ENCODE data around the gene RSPH6A.
A peak's percentile ranks its signal among the peaks of the same experiment; 100 is the strongest.

Gene RSPH6A

DNA sequence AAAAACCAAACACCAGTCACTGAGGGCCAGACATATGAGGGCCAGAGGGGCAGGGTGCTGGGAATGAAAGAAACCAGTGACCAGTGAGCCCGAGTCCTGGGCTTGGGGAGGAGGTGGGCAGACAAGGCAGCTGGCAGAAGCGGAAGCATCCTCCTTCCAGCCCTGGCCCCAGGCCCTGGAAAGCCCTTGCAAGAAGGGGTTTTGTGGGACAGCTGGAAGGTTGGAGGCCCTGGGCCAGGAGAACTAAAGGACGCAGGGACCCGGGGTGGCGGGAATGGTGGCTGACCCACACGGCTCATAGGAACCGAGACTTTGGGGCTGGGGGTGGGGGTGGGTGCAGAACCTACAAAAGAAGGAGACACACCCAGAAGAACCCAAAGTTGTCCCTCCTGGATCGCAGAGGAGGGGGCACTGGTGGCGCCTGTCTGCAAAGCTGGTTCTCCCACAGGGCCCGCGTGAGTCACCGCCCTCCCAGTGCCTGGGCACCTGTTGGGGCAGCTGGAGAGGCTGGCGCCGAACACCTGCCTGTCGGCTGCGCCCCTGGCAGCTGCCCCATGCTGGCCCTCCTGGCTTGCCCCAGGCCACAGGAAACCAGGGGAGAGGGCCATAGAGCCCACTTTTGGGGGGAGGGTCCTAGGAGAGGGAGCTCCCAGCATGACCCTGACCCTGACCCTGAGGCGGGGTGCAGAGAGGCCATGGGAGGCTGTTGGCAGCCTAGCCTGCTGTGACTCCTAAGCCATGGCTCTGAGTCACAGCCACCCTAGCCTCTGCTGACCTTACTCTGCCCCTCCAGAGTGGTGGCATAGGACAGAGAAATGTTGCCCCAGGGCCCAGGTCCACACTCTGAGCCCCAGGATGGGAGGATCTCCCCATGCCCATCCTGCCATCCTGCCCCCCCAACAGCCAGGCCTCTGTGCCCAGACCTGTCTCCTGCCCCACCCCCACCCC lies 33.6 kb downstream of the RSPH6A start:
- H3K4me3 ChIP-seq (ENCODE audit: low read length): no peak overlapping the region
- H3K4me1 ChIP-seq (ENCODE audit: control insufficient read depth, insufficient read depth, low read length): peaks cover 40% of the 10 kb centered on the region
- H3K36me3 ChIP-seq (ENCODE audit: control insufficient read depth, insufficient read depth, low read length): peaks cover 16% of the 10 kb centered on the region
- H3K9ac ChIP-seq (ENCODE audit: low read length): peak overlapping the region; percentile 34
- H3K9me3 ChIP-seq (ENCODE audit: control insufficient read depth, low read length): no peaks in the 10 kb centered on the region
- peaks cover 14% of the 10 kb centered on the region for H3K27me3 ChIP-seq (ENCODE audit: control insufficient read depth, insufficient read depth, low read length)

DNA sequence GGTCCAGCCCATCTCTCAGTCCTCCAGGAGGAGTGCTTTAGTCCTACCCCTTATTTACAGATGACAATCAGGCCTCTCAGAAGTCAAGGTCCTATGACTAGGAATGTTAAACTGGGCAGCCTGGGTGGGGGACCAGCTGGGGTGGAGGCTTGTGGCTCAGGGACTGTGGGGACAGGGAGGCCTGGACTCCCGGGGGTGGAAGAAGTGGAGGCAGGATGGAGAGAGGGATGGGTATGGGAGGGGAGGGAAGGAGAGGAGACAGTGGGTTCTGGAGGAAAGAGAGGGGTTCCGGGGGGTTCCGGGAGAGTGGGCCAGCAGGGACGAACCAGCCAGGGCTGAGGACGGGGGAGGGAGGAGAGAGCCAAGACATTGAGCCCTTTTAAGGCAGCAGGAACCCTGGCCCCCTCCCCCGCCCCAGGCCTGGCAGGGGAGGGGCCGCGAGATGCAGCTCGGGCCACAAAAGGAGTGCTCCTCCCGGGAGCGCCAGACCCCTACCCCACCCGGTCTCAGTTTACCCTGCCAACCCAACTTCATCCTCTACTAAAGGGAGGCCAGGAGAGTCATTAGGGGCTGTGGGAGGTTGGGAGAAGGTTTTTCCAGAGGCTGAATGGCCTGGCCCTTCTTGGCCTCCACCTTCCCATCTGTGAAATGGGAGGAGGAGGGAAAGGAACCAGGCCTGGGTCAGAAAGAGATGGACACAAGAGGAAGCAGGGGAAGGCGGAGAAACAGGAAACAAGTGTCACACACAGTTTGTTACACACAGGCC lies 34.5 kb downstream of the RSPH6A start:
- peak overlapping the region; percentile 34 for H3K9ac ChIP-seq (ENCODE audit: low read length)
- no peak overlapping the region for H3K4me3 ChIP-seq (ENCODE audit: low read length)
- H3K9me3 ChIP-seq (ENCODE audit: control insufficient read depth, low read length): no peaks in the 10 kb centered on the region
- peaks cover 14% of the 10 kb centered on the region for H3K27me3 ChIP-seq (ENCODE audit: control insufficient read depth, insufficient read depth, low read length)
- peaks cover 17% of the 10 kb centered on the region for H3K36me3 ChIP-seq (ENCODE audit: control insufficient read depth, insufficient read depth, low read length)
- H3K4me1 ChIP-seq (ENCODE audit: control insufficient read depth, insufficient read depth, low read length): peaks cover 40% of the 10 kb centered on the region

DNA sequence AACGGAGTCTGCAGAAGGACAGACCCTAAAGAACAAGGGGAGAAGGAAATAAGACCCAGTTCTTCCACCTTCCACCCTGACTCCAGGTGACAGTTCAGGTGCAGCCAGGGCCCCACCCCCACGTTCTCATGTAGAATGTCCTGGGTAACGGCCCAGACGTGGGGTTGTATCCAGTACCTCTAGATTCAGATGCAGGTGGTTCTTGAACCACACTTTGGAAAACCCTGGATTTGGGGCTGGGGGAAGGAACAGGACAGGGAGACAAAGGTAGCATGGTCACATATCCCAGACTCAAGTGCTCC lies 35.0 kb downstream of the RSPH6A start:
- no peaks in the 10 kb centered on the region for H3K9me3 ChIP-seq (ENCODE audit: control insufficient read depth, low read length)
- no peak overlapping the region for H3K4me3 ChIP-seq (ENCODE audit: low read length)
- H3K9ac ChIP-seq (ENCODE audit: low read length): peak overlapping the region; percentile 34
- H3K27me3 ChIP-seq (ENCODE audit: control insufficient read depth, insufficient read depth, low read length): peaks cover 14% of the 10 kb centered on the region
- peaks cover 17% of the 10 kb centered on the region for H3K36me3 ChIP-seq (ENCODE audit: control insufficient read depth, insufficient read depth, low read length)
- peaks cover 40% of the 10 kb centered on the region for H3K4me1 ChIP-seq (ENCODE audit: control insufficient read depth, insufficient read depth, low read length)

DNA sequence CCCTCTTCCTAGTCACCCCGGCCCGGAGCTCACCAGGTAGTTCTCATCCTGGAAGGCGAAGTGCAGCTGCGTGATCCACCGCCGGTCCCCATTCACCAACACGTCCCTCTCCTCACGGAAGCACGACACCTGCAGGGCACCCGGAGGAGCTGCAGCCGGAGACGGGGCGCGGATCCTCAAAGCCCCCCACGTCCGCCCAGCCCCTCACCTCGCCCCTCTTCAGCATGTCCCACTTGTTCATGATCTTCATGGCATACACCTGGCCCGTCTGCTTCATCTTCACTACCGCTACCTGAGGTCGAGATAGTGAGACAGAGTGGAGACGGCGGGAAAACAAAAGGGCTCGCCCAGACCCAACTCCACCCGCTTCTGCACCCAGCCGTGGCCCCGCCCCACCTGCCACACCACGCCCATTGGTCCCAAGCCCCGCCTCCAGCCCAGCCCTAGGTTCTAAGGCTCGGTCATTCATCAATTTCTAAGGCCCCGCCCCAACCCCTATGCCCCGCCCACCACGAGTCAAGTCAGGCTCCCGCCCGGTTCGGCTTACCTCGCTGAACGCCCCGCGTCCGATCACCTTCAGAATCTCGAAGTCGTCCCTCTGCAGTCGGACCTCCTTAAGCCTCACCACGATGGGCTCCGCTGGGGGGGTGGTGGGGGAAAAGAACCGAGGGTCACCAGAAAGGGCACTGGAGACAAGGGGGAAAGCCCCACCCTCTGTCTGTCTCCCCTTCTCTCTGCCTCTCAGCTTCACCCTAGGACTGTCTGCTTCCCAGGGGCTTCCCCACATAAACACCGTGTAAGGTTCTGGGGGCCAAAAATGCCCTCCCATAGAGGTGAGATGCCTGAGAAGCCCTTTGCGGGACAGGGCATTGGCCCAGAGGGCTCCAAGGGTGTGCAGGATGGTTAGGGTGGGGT lies 35.6 kb downstream of the RSPH6A start:
- H3K4me3 ChIP-seq (ENCODE audit: low read length): no peak overlapping the region
- no peaks in the 10 kb centered on the region for H3K9me3 ChIP-seq (ENCODE audit: control insufficient read depth, low read length)
- peaks cover 14% of the 10 kb centered on the region for H3K27me3 ChIP-seq (ENCODE audit: control insufficient read depth, insufficient read depth, low read length)
- peaks cover 40% of the 10 kb centered on the region for H3K4me1 ChIP-seq (ENCODE audit: control insufficient read depth, insufficient read depth, low read length)
- peaks cover 17% of the 10 kb centered on the region for H3K36me3 ChIP-seq (ENCODE audit: control insufficient read depth, insufficient read depth, low read length)
- H3K9ac ChIP-seq (ENCODE audit: low read length): no peak overlapping the region

DNA sequence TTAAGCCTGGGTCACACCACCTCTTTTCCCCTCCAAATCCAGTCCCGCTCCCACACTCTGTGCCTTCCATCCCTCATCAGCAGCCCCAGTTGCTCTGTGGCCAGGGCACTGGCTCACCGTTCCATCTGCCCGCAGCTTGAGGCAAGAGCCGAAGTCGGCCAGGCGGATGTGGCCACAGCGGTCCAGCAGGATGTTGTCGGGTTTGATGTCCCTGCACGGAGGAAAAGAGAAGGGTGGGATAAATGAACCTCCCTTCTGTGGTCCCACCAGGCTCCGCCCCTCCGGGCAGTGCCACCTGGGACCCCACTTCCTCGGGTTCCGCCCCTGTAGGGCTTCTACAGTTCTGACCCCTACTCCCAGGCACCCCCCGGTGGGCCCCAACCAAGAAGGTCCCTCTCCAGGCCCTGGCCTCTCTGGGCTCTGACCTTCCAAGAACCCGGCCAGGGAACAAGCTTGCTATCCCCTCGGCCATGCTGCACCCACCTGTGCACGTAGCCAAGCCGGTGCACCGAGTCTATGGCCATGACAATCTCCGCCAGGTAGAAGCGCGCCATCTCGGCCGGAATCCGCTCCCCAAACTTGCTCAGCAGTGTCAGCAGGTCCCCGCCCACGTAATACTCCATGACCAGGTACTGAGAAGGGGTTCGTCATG lies 37.0 kb downstream of the RSPH6A start:
- H3K4me3 ChIP-seq (ENCODE audit: low read length): no peak overlapping the region
- H3K9ac ChIP-seq (ENCODE audit: low read length): no peak overlapping the region
- H3K36me3 ChIP-seq (ENCODE audit: control insufficient read depth, insufficient read depth, low read length): peaks cover 17% of the 10 kb centered on the region
- no peaks in the 10 kb centered on the region for H3K9me3 ChIP-seq (ENCODE audit: control insufficient read depth, low read length)
- peaks cover 11% of the 10 kb centered on the region for H3K27me3 ChIP-seq (ENCODE audit: control insufficient read depth, insufficient read depth, low read length)
- peaks cover 48% of the 10 kb centered on the region for H3K4me1 ChIP-seq (ENCODE audit: control insufficient read depth, insufficient read depth, low read length)

DNA sequence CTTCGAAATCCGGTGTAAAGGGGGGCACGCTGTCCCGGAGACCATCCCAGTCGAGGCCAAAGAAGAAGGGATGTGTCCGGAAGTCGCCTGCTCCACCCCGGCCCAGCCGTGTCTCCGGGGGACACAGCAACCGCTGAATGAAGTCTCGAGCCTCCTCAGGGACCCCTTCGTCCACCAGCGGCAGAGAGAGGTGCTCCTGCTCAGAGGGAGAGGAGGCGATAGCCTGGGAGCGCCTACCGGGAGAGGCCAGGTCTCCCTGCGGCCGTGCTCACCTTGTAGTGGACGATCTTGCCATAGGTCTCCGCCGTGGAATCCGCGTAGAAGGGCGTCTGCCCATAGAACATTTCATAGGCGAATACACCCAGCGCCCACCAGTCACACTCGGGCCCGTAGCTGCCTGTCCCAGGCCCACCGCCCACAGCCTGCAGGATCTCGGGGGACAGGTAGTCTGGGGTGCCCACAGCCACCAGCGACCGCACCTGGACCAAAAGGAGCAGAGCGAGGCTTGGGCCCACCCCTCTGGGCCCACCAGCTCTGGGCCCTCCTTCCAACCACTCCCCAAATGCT lies 37.6 kb downstream of the RSPH6A start:
- H3K27me3 ChIP-seq (ENCODE audit: control insufficient read depth, insufficient read depth, low read length): peaks cover 11% of the 10 kb centered on the region
- peaks cover 22% of the 10 kb centered on the region for H3K36me3 ChIP-seq (ENCODE audit: control insufficient read depth, insufficient read depth, low read length)

DNA sequence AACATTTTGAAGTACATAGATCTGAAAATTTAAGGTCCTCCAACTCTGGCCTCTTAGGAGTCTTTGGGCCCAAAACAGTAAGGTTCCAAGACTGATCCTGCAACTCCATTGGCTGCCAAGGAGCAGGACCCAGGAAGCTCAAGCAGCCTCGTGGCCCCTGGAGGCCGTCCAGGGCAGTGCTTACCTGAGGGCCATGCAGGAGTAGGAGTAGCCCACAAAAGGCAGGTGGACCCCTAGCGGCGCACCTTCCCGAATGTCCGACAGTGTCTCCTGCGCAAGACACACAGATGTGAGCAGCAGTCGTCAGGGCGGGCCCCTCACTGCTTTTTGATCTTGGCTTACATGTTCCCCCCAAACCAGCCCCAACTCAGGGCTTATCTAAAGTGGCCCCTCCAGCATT lies 40.3 kb downstream of the RSPH6A start:
- peaks cover 50% of the 10 kb centered on the region for H3K4me1 ChIP-seq (ENCODE audit: control insufficient read depth, insufficient read depth, low read length)

More for the DNA sequence above, 37.6 kb downstream of the RSPH6A start:
- Histone ChIP-seq H3K9ac (ENCODE audit: low read length) (no peak overlapping the region), H3K9me3 (ENCODE audit: control insufficient read depth, low read length) (no peaks in the 10 kb centered on the region), H3K4me1 (ENCODE audit: control insufficient read depth, insufficient read depth, low read length) (peaks cover 54% of the 10 kb centered on the region), H3K4me3 (ENCODE audit: low read length) (no peak overlapping the region)

DNA sequence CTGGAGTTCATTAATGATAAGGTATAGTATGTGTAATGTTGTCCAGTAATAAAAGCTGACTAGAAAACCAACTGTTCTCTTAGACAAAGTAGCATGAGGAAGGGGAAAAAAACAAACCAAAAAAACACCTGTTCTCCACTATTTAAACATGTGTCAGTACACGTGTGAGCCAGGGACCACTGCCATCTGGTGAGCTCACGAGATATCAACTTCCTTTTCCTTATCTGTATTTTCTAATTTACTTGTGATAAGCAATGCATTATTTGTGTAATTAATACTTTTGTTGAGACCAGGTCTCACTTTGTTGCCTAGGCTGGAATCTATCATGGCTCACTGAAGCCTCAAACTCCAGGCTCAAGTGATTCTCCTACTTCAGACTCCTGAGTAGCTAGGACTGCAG lies 41.7 kb downstream of the RSPH6A start:
- peaks cover 22% of the 10 kb centered on the region for H3K36me3 ChIP-seq (ENCODE audit: control insufficient read depth, insufficient read depth, low read length)
- peaks cover 10% of the 10 kb centered on the region for H3K27me3 ChIP-seq (ENCODE audit: control insufficient read depth, insufficient read depth, low read length)
- H3K9me3 ChIP-seq (ENCODE audit: control insufficient read depth, low read length): no peaks in the 10 kb centered on the region
- H3K4me1 ChIP-seq (ENCODE audit: control insufficient read depth, insufficient read depth, low read length): peaks cover 40% of the 10 kb centered on the region
- peak overlapping the region; percentile 8 for H3K4me3 ChIP-seq (ENCODE audit: low read length)
- peak overlapping the region; percentile 72 for H3K9ac ChIP-seq (ENCODE audit: low read length)

More for the DNA sequence above, 40.3 kb downstream of the RSPH6A start:
- Histone ChIP-seq H3K9ac (ENCODE audit: low read length) (no peak overlapping the region), H3K9me3 (ENCODE audit: control insufficient read depth, low read length) (no peaks in the 10 kb centered on the region), H3K27me3 (ENCODE audit: control insufficient read depth, insufficient read depth, low read length) (peaks cover 10% of the 10 kb centered on the region), H3K4me3 (ENCODE audit: low read length) (no peak overlapping the region), H3K36me3 (ENCODE audit: control insufficient read depth, insufficient read depth, low read length) (peaks cover 22% of the 10 kb centered on the region)

DNA sequence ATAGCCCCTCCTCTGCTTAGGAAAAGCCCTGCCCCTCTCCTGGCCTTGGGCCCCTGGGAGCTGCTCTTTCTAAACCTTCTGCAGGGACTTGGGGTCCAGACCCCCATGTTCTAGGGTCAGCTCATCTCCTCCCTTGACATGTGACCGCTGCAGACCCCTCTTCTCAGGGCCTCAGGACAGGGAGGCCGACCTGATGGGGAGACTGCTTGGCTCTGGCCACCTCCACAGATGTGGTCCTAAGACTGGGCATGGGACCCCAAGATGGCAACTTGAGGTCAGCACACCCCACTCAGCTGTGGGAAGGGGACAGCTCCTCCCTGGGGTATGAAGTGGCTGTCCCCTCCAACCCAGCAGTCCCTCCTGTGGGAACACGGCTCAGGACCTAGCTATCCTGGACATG lies 42.2 kb downstream of the RSPH6A start:
- Histone ChIP-seq H3K4me1 (ENCODE audit: control insufficient read depth, insufficient read depth, low read length) (peaks cover 37% of the 10 kb centered on the region), H3K27me3 (ENCODE audit: control insufficient read depth, insufficient read depth, low read length) (peaks cover 9% of the 10 kb centered on the region), H3K4me3 (ENCODE audit: low read length) (peak overlapping the region; percentile 8), H3K9ac (ENCODE audit: low read length) (peak overlapping the region; percentile 72), H3K9me3 (ENCODE audit: control insufficient read depth, low read length) (no peaks in the 10 kb centered on the region), H3K36me3 (ENCODE audit: control insufficient read depth, insufficient read depth, low read length) (peaks cover 20% of the 10 kb centered on the region)

DNA sequence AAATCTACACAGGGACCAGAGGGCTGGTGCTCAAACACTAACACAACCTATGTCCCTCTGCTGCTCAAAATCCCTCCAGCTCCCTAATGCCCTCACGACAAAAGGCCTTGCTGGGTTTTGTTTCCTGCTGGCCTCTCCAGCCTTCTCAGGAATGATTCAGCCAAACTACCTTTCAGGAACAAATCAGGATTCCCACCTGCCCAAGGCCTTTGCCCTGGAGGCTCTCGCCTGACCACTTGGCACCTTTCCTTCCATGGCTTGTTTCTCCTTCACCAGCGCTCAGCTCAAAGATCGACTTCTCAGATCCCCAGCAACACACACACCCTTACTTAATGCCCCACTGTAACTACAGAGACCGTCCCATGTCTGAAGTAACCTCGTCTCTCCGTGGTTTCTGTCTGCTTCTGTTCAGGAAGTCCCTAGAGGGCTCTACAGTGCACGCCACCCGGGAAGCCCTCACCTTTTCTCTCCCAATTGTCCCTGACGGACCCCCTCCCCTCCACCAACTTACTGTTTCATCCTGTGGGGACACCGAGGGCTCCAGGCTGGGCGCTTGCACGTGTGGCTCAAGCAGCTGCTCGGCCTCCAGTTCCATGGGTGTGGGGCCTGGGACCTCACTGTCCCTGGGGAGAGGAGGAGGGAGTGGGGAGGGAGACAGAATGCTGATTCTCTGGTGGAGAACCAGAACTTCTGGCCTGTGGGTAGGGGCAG lies 42.8 kb downstream of the RSPH6A start:
- Histone ChIP-seq H3K9ac (ENCODE audit: low read length) (peak overlapping the region; percentile 72), H3K4me3 (ENCODE audit: low read length) (peak overlapping the region; percentile 8), H3K9me3 (ENCODE audit: control insufficient read depth, low read length) (no peaks in the 10 kb centered on the region), H3K4me1 (ENCODE audit: control insufficient read depth, insufficient read depth, low read length) (peaks cover 38% of the 10 kb centered on the region), H3K36me3 (ENCODE audit: control insufficient read depth, insufficient read depth, low read length) (peaks cover 14% of the 10 kb centered on the region), H3K27me3 (ENCODE audit: control insufficient read depth, insufficient read depth, low read length) (peaks cover 5% of the 10 kb centered on the region)
